CD14-positive monocyte (primary cell): ENCODE data around the gene DZANK1. TPM values are rescaled to one million over a fixed set of nuclear protein-coding genes. Genes with fewer than 3 reads are reported as not detected.
"Not testable (repeated sequence)": the region's sequence is repeated elsewhere in the genome, so short reads cannot be mapped to it uniquely, and the experiment has no call there.

Experiments used
- DNase-seq, 3 donors: peaks; one replicate each; pipeline ENCODE4 v3.0.0-alpha.2; 2011 to 2022
- H2AFZ ChIP-seq: 2 replicates; pipeline ENCODE4 v1.6.0; 2012; ENCODE audit warnings: mild to moderate bottlenecking, low read depth, low read length, inconsistent platforms; ENCODE audit not compliant: insufficient read depth, poor library complexity, severe bottlenecking
- H3K27ac ChIP-seq, 2 donors: 1 replicate in 1 of 2; 2 replicates in 1 of 2; pipeline ENCODE4 v1.5.1; 2012 to 2013; ENCODE audit warnings: low read length in 2 of 2, control low read depth in 1 of 2, inconsistent platforms in 1 of 2, low read depth in 1 of 2, mild to moderate bottlenecking in 1 of 2
- H3K27me3 ChIP-seq, 2 donors: one replicate each; pipeline versions ENCODE4 v1.6.0 to v1.6.1; 2011 to 2013; ENCODE audit warnings: low read length in 2 of 2; ENCODE audit not compliant: control insufficient read depth in 2 of 2, insufficient read depth in 2 of 2
- H3K36me3 ChIP-seq, 2 donors: replicated peaks in 1 of 2; 1 replicate in 1 of 2; 2 replicates in 1 of 2; pipeline versions ENCODE4 v1.5.1 to v1.6.1; 2012 to 2013; ENCODE audit warnings: low read length in 2 of 2, control low read depth in 1 of 2, inconsistent platforms in 1 of 2, mild to moderate bottlenecking in 1 of 2; ENCODE audit not compliant: insufficient read depth in 2 of 2, control insufficient read depth in 1 of 2
- H3K4me1 ChIP-seq, 2 donors: 1 replicate in 1 of 2; 2 replicates in 1 of 2; pipeline versions ENCODE4 v1.5.1 to v1.6.1; 2012 to 2013; ENCODE audit warnings: low read length in 2 of 2, control low read depth in 1 of 2, inconsistent platforms in 1 of 2, mild to moderate bottlenecking in 1 of 2, moderate library complexity in 1 of 2; ENCODE audit not compliant: insufficient read depth in 2 of 2, control insufficient read depth in 1 of 2
- H3K4me2 ChIP-seq: replicated peaks from 2 replicates; pipeline ENCODE3; 2012; ENCODE audit warnings: low read length, moderate library complexity, mild to moderate bottlenecking; ENCODE audit not compliant: poor library complexity, severe bottlenecking; ENCODE audit errors: extremely low read depth
- H3K4me3 ChIP-seq, 3 experiments: fragments of 200-600 bp in 1 of 3; sonication (generic) in 1 of 3; replicated peaks in 1 of 3; 1 replicate in 2 of 3; 2 replicates in 1 of 3; pipeline ENCODE4 v1.5.1; 2011 to 2013; ENCODE audit warnings: low read length in 3 of 3, mild to moderate bottlenecking in 3 of 3, control low read depth in 2 of 3, low read depth in 2 of 3, inconsistent platforms in 1 of 3, moderate library complexity in 1 of 3
- H3K79me2 ChIP-seq: 2 replicates; pipeline ENCODE4 v1.6.0; 2012; ENCODE audit warnings: mild to moderate bottlenecking, control low read depth, inconsistent platforms, low read length, moderate library complexity; ENCODE audit not compliant: insufficient read depth
- H3K9ac ChIP-seq: 2 replicates; pipeline ENCODE4 v1.6.0; 2017; ENCODE audit warnings: low read length, mild to moderate bottlenecking; ENCODE audit not compliant: insufficient read depth, poor library complexity, severe bottlenecking
- H3K9me3 ChIP-seq, 2 donors: replicated peaks in 1 of 2; 1 replicate in 1 of 2; 2 replicates in 1 of 2; pipeline versions ENCODE4 v1.5.1 to v1.6.1; 2012 to 2013; ENCODE audit warnings: low read length in 2 of 2, control low read depth in 1 of 2; ENCODE audit not compliant: control insufficient read depth in 1 of 2, insufficient read depth in 1 of 2
- H4K20me1 ChIP-seq: 2 replicates; pipeline ENCODE4 v1.6.0; 2012; ENCODE audit warnings: mild to moderate bottlenecking, low read length, control low read depth, moderate library complexity; ENCODE audit not compliant: insufficient read depth
- H3K27ac Mint-ChIP-seq, 7 donors: one replicate each; pipeline ENCODE4 v1.8.0; 2020; ENCODE audit warnings: mild to moderate bottlenecking in 7 of 7, mixed read lengths in 7 of 7, moderate library complexity in 6 of 7, inconsistent platforms in 2 of 7
- H3K27me3 Mint-ChIP-seq, 3 donors: one replicate each; pipeline ENCODE4 v1.8.0; 2021 to 2022; ENCODE audit warnings: low read depth in 3 of 3, mild to moderate bottlenecking in 3 of 3, mixed read lengths in 3 of 3, moderate library complexity in 3 of 3, inconsistent platforms in 1 of 3
- H3K36me3 Mint-ChIP-seq, 2 donors: one replicate each; pipeline ENCODE4 v1.8.0; 2020; ENCODE audit warnings: mixed read lengths in 2 of 2, inconsistent platforms in 1 of 2, mild to moderate bottlenecking in 1 of 2
- H3K4me1 Mint-ChIP-seq: one replicate; pipeline ENCODE4 v1.8.0; 2020; ENCODE audit warnings: mild to moderate bottlenecking, mixed read lengths
- H3K4me3 Mint-ChIP-seq, 2 donors: one replicate each; pipeline ENCODE4 v1.8.0; 2020; ENCODE audit warnings: mild to moderate bottlenecking in 2 of 2, mixed read lengths in 2 of 2, moderate library complexity in 1 of 2
- H3K9me3 Mint-ChIP-seq, 7 donors: one replicate each; pipeline ENCODE4 v1.8.0; 2020 to 2022; ENCODE audit warnings: mixed read lengths in 7 of 7, mild to moderate bottlenecking in 6 of 7, moderate library complexity in 6 of 7, inconsistent platforms in 2 of 7
- CTCF ChIP-seq: fragments of 200-600 bp; IDR thresholded peaks from one replicate; pipeline ENCODE4 v1.8.0; 2022; ENCODE audit warnings: antibody characterized with exemption, mild to moderate bottlenecking
- whole genome bisulfite sequencing: methylation state at CpG from one replicate; pipeline ENCODE4 v1.1.5; 2013; ENCODE audit warnings: missing lambda C conversion rate; ENCODE audit not compliant: insufficient coverage; 5-methylcytosine and 5-hydroxymethylcytosine counted together
- intact Hi-C, 2 donors: fragments of 100-400 bp; cut with micrococcal nuclease; formaldehyde crosslinking; loops; one replicate each; pipeline versions ENCODE4 v1.15.0 to v1.15.1; 2023
- polyA plus RNA-seq, 3 donors: library from polyadenylated mRNA; depleted of rRNA in 1 of 3; unstranded in 2 of 3; stranded (reverse) in 1 of 3; fragments of 300-500 nt in 2 of 3; fragments of >200 nt in 1 of 3; fragmentation: Illumina TruSeq in 2 of 3; gene quantifications; 1 replicate in 2 of 3; 2 replicates in 1 of 3; pipeline ENCODE4 v1.2.3, GENCODE V29; 2012 to 2021
- small RNA-seq: library from RNA; depleted of rRNA; stranded (forward); fragments of <200 nt; gene quantifications from one replicate; pipeline ENCODE3, GENCODE V24; 2012; ENCODE audit warnings: low read depth; ENCODE audit not compliant: insufficient read length

The DZANK1 gene
- polyA plus RNA-seq, 3 donors: 0.17 to 1.3 (median 0.69) TPM

- H3K9me3 Mint-ChIP-seq: peaks cover 0 to 2% (median 1%) of the 10 kb centered on the region in 7 donors
- intact Hi-C loops: no loop called here
- no peaks in the 10 kb centered on the region for H3K4me1 Mint-ChIP-seq
- H3K9ac ChIP-seq: no peak overlapping the region
- H4K20me1 ChIP-seq: no peaks in the 10 kb centered on the region
- H3K4me3 Mint-ChIP-seq: no peak overlapping the region
- no peak overlapping the region for H3K27ac Mint-ChIP-seq
- peaks cover 1 to 4% (median 1%) of the 10 kb centered on the region in 3 donors for H3K27me3 Mint-ChIP-seq
- no peaks in the 10 kb centered on the region for H3K79me2 ChIP-seq
- H2AFZ ChIP-seq: no peak overlapping the region
- H3K36me3 Mint-ChIP-seq: no peaks in the 10 kb centered on the region
- no peaks in the 10 kb centered on the region for H3K4me1 ChIP-seq
- H3K27ac ChIP-seq: no peak overlapping the region
- H3K9me3 ChIP-seq: no peaks in the 10 kb centered on the region
- DNase-seq: no peak
- WGBS: no CpG with 5 or more reads among the region's 1 CpG
- H3K27me3 ChIP-seq: no peaks in the 10 kb centered on the region
- no peaks in the 10 kb centered on the region for H3K36me3 ChIP-seq
- no peak overlapping the region for H3K4me3 ChIP-seq
- no peak overlapping the region for H3K4me2 ChIP-seq
- TF ChIP-seq CTCF: no peak
These were observed 107.0 kb downstream of the DZANK1 start for GRCh38 chr20:18359854-18360253.

DNA sequence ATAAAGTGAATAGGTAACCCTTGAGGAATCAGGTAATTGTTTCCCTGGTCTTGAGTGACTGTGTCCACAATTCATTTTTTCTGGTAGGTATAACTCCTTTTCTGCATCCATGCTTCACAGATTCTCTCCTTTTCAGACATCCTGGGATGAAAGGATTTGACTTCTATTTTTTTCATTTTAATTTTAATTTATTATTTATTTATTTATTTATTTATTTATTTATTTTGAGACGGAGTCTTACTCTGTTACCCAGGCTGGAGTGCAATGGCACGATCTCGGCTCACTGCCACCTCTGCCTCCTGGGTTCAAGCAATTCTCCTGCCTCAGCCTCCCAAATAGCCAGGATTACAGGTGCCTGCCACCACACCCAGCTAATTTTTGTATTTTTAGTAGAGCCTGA is 117.1 kb downstream of the DZANK1 start:
- H4K20me1 ChIP-seq, H2AFZ ChIP-seq, H3K4me3 ChIP-seq, H3K36me3 ChIP-seq, H3K4me1 Mint-ChIP-seq, H3K9me3 Mint-ChIP-seq, intact Hi-C loops, H3K9ac ChIP-seq, H3K36me3 Mint-ChIP-seq, H3K4me1 ChIP-seq, H3K4me3 Mint-ChIP-seq, H3K27ac ChIP-seq, DNase-seq, H3K79me2 ChIP-seq, H3K27me3 Mint-ChIP-seq, H3K27ac Mint-ChIP-seq, H3K4me2 ChIP-seq, H3K9me3 ChIP-seq, H3K27me3 ChIP-seq: not testable (repeated sequence)
- no CpG with 5 or more reads among the region's 3 CpGs for WGBS

Small RNA genes lying within 50 kb of the gene (small RNA-seq; reads per million reads assigned to genes)
- not detected for gene MIR3192
- gene RNA5SP476: not detected

Other genes starting within 250 kb of the DZANK1 start
- 1 to 10 TPM; 1.7 to 9.7 (median 3.4) TPM for gene ZNF133, start 178.5 kb downstream of the DZANK1 start, polyA plus RNA-seq
- gene POLR3F, start 360 bp upstream of the DZANK1 start, polyA plus RNA-seq: 1 to 10 TPM; 4.1 to 6.7 (median 4.8) TPM
- 1 to 10 TPM; 3.5 to 6.9 (median 5.2) TPM for gene RBBP9, start 30.2 kb upstream of the DZANK1 start, polyA plus RNA-seq
- 10 to 100 TPM; 38.9 to 88.1 (median 68.4) TPM for gene SEC23B, start 40.9 kb upstream of the DZANK1 start, polyA plus RNA-seq
- 100 to 1,000 TPM; 101 to 206 (median 176) TPM for gene SMIM26, start 100.4 kb upstream of the DZANK1 start, polyA plus RNA-seq
- gene DTD1, start 121.0 kb upstream of the DZANK1 start, polyA plus RNA-seq: 10 to 100 TPM; 18.8 to 33.6 (median 26.3) TPM